ENCODE data around the gene ADAMTS14. TPM values are rescaled to one million over a fixed set of nuclear protein-coding genes. Genes with fewer than 3 reads are reported as not detected.

The ADAMTS14 gene
- total RNA-seq, 4 donors from 2014 or later, result 4.2 to 12.1 (median 7.4) TPM

DNA sequence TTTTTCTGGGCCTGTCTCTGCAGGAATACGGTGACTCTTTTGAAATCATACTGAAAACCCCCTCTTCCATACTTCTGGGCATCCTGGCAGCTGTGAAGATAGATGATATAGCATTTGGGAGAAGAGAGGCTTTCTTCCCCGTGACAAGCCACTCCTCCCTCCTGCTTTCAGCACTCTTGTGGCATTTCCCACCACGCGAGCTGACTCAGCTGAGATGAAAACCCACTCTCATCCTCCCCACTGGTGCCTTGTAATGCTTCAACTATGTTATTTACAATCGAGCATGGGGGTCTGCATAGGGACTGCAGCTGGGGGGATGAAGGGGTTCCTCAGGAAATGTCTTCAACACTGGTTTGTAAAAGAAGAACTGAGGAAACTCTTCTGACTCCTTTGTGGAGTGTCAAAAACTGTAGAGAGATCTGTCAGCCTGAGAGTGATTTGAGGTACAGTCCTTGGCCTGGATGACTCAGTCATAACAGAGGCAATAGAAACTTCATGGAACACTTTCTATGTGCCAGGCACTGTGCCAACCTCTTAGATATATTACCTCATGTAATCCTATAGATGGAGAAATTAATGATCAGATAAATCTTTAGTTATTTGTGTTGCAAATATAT lies 114.6 kb downstream of the ADAMTS14 start:
- no peak overlapping the region for H3K4me3 ChIP-seq
- H3K27me3 ChIP-seq, result no peaks in the 10 kb centered on the region
- H3K4me1 ChIP-seq, result no peaks in the 10 kb centered on the region
- DNase-seq (ENCODE audit: low spot score in 2 of 2), result no peak
- no peaks in the 10 kb centered on the region for H3K36me3 ChIP-seq
- TF ChIP-seq EP300 (IDR thresholded peaks at IDR 0.05) (no peak), POLR2A (IDR thresholded peaks at IDR 0.05) (no peak)
- TF ChIP-seq, protein P1, sequence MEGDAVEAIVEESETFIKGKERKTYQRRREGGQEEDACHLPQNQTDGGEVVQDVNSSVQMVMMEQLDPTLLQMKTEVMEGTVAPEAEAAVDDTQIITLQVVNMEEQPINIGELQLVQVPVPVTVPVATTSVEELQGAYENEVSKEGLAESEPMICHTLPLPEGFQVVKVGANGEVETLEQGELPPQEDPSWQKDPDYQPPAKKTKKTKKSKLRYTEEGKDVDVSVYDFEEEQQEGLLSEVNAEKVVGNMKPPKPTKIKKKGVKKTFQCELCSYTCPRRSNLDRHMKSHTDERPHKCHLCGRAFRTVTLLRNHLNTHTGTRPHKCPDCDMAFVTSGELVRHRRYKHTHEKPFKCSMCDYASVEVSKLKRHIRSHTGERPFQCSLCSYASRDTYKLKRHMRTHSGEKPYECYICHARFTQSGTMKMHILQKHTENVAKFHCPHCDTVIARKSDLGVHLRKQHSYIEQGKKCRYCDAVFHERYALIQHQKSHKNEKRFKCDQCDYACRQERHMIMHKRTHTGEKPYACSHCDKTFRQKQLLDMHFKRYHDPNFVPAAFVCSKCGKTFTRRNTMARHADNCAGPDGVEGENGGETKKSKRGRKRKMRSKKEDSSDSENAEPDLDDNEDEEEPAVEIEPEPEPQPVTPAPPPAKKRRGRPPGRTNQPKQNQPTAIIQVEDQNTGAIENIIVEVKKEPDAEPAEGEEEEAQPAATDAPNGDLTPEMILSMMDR (IDR thresholded peaks at IDR 0.05), result no peak
- no peak overlapping the region for H3K27ac ChIP-seq
- H3K9me3 ChIP-seq, result peaks cover 0 to 4% (median 0%) of the 10 kb centered on the region in 4 donors
- WGBS, 2 donors, result 32 to 63% methylated on average over 5 of the region's 5 CpGs

DNA sequence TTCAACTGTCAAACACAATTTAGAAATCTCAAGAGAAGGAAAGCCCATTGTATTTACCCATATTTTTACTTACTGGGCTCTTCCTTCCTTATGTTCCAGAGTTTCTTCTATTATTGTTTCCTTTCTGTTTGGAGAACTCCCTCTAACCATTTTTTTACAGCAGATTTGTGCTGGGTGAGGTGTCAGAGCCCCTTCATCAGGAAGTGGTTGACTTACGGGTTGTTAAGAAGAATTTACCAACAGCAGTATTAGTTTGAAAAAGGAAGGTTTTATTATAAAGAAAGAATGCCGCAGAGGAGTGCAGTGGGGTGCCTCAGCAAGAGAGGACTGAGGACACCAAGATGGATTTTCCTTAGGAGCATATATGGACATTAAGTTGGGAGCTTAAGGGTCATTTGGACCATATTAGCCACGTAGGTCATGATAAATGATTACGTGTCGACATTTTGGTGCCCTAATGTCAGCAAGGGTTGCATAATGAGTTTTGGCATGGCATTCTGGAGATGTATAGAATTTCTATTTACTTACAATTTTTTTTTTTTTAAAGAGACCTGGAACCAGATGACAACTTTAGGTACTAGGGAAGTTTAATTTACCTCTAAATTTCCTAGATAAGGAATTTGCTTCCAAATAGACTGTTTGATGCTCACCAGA lies 119.2 kb downstream of the ADAMTS14 start:
- no peaks in the 10 kb centered on the region for H3K27me3 ChIP-seq
- no peak for DNase-seq (ENCODE audit: low spot score in 2 of 2)
- no peaks in the 10 kb centered on the region for H3K4me1 ChIP-seq
- 64 to 70% methylated on average over 5 of the region's 5 CpGs for WGBS, 2 donors
- H3K9me3 ChIP-seq, result peaks cover 0 to 4% (median 0%) of the 10 kb centered on the region in 4 donors
- H3K4me3 ChIP-seq, result no peak overlapping the region
- no peaks in the 10 kb centered on the region for H3K36me3 ChIP-seq
- no peak overlapping the region for H3K27ac ChIP-seq
- TF ChIP-seq, protein P1 (IDR thresholded peaks at IDR 0.05), result no peak
- TF ChIP-seq POLR2A (IDR thresholded peaks at IDR 0.05) (no peak), EP300 (IDR thresholded peaks at IDR 0.05) (no peak)

DNA sequence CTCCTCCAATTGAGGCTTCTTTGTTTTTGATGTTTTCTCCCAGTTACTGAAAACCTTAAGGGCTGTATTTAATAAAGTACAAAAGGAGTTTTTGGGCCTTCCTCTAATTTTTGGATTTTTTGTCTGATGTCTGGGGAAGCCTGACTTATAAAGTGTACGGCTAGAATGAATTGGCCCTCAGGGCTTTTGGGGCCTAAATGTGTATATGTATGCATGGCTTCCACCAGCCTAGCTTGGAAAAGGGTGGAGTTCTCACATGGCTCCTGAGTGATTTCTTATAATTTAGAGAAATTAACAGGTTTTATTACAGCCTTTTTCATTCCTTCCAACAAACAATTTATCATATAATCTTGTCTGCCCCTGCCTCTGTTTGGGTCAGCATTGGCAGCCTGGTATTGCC lies 123.3 kb downstream of the ADAMTS14 start:
- Histone ChIP-seq H3K27ac (no peak overlapping the region), H3K4me3 (no peak overlapping the region), H3K27me3 (peaks cover 0 to 8% of the 10 kb centered on the region in 2 donors), H3K36me3 (no peaks in the 10 kb centered on the region), H3K9me3 (no peaks in the 10 kb centered on the region), H3K4me1 (no peaks in the 10 kb centered on the region)
- 81 to 86% methylated on average over 1 of the region's 1 CpG for WGBS, 2 donors
- no peak for DNase-seq (ENCODE audit: low spot score in 2 of 2)
- no peak for TF ChIP-seq POLR2A (IDR thresholded peaks at IDR 0.05)
- no peak for TF ChIP-seq EP300 (IDR thresholded peaks at IDR 0.05)
- TF ChIP-seq, protein P1 (IDR thresholded peaks at IDR 0.05), result no peak

DNA sequence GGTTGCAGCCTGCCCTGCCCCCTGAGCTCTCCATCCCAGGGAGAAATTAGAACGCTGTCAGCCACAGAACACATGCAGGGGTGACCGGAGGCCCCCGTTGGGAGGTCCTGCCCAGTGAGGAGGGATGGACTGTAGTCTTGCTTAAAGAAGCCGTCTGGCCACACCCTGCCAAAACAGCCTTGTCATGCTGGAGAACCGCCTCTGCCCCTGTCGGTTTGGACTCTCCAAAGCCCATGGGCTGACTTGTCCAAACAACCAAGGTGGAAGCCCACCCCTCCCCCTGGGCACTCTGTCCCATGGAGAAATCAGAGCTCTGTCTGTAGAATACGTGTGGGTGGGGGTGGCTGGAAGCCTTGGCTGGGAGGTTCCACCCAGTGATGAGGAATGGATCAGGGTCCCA lies 125.5 kb downstream of the ADAMTS14 start:
- WGBS, 2 donors, result 66 to 69% methylated on average over 6 to 7 of the region's 7 CpGs
- TF ChIP-seq, protein P1 (IDR thresholded peaks at IDR 0.05), result no peak
- TF ChIP-seq POLR2A (IDR thresholded peaks at IDR 0.05), result no peak
- no peak for TF ChIP-seq EP300 (IDR thresholded peaks at IDR 0.05)
- H3K27ac ChIP-seq, result no peak overlapping the region
- no peak for DNase-seq (ENCODE audit: low spot score in 2 of 2)
- H3K9me3 ChIP-seq, result no peaks in the 10 kb centered on the region
- no peaks in the 10 kb centered on the region for H3K4me1 ChIP-seq
- H3K36me3 ChIP-seq, result no peaks in the 10 kb centered on the region
- H3K4me3 ChIP-seq, result no peak overlapping the region
- peaks cover 0 to 8% of the 10 kb centered on the region in 2 donors for H3K27me3 ChIP-seq

DNA sequence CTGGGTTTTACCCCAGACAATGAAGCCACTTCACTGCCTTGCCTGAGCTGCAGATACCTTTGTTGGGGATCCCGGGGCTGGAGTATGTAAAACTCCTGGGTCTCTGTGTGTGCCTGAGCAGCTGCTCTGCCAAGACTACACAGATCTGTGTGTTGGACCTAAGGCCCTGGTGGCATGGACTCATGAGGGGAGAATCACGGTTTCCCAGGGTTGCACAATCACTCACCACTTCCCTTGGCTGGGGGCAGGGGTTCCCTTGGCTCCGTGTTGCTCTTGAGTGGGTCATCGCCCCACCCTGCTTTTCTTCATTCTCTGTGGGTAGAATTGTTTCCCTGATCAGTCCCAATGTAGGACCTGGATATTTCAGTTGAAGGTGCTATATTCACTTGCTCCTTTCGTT lies 126.8 kb downstream of the ADAMTS14 start:
- DNase-seq (ENCODE audit: low spot score in 2 of 2), result no peak
- TF ChIP-seq EP300 (IDR thresholded peaks at IDR 0.05) (no peak), POLR2A (IDR thresholded peaks at IDR 0.05) (no peak)
- TF ChIP-seq, protein P1 (IDR thresholded peaks at IDR 0.05), result no peak
- 71 to 83% methylated on average over 5 of the region's 5 CpGs for WGBS, 2 donors
- Histone ChIP-seq H3K4me3 (no peak overlapping the region), H3K36me3 (no peaks in the 10 kb centered on the region), H3K9me3 (no peaks in the 10 kb centered on the region), H3K4me1 (no peaks in the 10 kb centered on the region), H3K27me3 (peaks cover 0 to 8% of the 10 kb centered on the region in 2 donors), H3K27ac (no peak overlapping the region)

Data from tibial nerve (tissue), 4 donors.